K562 treated with DMSO at 1 percent for 48 hours (cell line): ENCODE data around the gene DUS3L. TPM values are rescaled to one million over a fixed set of nuclear protein-coding genes. Genes with fewer than 3 reads are reported as not detected.

Experiments
- total RNA-seq: library from RNA; unstranded; fragments of 300-600 nt; gene quantifications from 2 replicates; pipeline ENCODE4 v1.2.3, GENCODE V29; 2022; ENCODE audit warnings: low replicate concordance; ENCODE audit errors: extremely low read depth

The DUS3L gene, protein sequence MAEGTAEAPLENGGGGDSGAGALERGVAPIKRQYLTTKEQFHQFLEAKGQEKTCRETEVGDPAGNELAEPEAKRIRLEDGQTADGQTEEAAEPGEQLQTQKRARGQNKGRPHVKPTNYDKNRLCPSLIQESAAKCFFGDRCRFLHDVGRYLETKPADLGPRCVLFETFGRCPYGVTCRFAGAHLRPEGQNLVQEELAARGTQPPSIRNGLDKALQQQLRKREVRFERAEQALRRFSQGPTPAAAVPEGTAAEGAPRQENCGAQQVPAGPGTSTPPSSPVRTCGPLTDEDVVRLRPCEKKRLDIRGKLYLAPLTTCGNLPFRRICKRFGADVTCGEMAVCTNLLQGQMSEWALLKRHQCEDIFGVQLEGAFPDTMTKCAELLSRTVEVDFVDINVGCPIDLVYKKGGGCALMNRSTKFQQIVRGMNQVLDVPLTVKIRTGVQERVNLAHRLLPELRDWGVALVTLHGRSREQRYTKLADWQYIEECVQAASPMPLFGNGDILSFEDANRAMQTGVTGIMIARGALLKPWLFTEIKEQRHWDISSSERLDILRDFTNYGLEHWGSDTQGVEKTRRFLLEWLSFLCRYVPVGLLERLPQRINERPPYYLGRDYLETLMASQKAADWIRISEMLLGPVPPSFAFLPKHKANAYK
- not detected in 2 replicates for total RNA-seq

DNA sequence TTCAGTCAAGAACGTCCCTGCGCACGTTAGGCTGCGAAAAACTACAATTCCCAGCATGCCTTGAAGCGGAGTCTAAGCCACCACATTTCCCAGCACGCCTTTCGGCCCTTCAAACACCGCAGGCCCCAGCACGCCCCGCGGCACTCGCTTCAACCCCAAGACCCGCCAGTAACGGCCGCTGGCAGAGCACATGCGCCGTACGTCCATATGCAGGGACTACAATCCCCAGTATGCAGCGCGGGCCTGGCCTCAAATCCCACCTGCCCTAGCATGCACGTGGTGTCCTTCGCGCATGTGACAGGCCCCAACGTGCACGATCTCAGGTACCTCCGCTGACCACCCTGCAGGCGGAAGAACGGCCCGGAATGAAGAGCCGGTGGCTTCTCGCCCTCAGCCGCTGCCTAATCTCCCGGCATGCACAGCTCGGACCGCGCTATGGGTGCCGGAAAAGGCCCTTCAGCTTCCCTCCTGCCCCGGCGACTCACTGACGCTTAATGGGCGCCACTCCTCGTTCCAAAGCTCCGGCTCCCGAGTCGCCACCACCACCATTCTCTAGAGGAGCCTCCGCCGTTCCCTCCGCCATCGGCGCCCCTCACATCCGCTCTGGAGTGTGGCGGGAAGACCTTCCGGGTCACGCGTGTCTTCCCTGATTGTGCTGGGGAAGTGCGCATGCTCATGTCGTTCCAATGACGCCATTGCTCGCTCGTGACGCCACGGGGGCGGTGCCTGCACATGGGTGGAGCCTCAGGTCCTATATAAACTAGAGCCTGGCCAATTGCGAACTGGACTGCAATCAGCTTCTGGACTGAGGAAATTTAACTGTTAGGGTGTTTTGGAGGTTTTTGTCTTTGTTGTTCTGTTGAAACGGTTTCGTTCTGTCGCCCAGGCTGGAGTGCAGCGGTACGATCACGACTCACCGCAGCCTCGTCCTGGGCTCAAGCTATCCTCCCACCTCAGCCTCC, at the start of gene DUS3L:
DUS3L (minus strand) TSS at position 605 of the 962 bp plus-strand sequence; CDS start at position 583, 22 bp downstream.

DNA sequence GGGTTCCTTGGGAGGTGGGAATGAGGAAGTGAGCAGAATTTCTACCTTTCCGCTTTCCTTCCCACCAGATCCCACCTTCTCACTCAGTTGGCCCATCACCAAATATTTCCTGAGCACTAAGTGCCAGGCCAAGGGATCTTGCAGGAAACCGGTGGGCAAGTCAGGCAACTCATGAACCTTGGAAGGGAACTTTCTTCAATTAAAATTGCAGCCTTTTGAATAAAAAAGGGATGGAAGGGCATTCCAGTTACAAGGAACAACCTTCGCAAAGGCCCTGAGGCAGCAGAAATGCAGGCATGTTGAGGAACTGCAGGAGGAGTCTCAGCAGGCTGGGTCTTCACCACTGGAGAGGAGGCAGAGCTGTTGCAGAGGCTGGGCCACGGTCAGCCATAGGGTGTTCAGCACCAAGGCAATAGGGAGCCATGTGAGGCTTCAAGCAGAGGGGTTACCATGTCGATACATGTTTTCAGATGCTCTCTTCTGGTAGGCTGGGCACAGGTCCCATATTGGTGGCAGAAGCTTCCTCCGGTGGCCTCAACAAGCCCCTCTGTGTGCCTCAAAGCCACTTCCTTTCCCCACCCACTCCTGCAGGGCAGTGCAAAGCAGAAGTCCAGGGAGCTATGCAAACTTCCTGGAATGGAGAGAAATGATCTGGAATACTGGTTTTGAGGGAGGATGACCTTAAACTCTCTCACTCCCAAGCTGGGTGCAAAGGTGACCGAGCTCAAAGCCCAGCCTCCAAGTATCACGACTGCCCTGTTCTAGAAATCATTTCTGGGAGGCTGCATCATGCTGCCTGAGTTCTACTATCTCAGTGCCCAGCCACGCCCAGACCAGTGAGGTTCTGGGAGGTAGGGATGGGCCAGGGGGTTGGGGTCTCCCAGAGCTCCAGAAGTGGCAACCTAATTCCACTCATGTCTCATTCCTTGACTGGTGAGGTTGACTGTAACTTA, 48.4 kb upstream of the DUS3L start, which contains the start of gene FUT6:
FUT6 (minus strand) TSS at position 638 of the 953 bp plus-strand sequence. CDS start 7,135 bp downstream, outside the sequence.

DNA sequence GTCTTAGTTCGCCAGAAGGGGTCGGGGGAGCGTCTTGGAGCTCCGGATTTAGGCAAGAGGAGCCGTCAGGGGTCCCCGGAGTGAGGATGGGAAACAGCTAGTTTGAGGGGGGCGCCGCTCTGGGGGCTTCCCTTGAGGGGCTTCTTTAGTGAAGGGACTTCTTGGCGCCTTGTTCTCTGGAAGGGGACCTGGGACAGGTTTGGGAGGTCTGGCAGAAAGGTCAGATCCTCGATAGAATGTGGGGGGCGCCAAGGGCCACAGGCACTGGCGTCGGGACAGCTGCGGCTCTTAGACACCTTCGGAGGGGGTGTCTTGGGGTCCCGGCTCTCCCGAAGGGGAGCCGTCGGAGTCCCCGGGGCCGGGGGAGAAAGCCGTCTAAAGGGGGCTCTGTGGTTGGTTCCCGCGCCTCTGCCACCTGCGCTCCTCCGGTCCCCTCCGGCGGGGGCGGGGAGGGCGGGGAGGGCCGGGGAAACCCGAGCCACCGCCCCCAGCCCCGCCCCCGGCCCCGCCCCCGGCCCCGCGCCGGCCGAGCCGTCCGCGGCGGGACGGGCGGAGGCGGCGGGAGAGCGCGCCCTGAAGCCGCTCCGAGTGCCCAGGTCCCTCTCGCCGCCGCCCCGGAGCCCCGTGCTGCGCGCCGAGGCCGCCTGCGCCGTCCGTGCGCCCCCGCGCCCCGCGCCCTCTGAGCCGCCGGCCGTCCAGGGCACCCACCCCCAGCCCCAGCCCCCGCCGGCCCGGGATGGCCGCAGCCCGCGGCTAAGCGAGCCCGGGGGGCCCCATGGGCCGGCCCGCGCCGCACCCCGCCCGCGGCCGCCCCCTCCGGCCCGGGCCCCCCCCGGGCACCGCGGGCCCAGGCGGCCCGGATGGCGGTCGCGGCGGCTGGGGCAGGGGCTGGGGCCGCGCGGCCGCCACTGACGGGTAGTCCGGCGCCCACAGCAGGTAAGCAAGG, 13.8 kb upstream of the DUS3L start, which contains the start of gene NRTN:
NRTN (plus strand) TSS at position 552 of the 946 bp plus-strand sequence. CDS start 19,099 bp downstream, outside the sequence.

DNA sequence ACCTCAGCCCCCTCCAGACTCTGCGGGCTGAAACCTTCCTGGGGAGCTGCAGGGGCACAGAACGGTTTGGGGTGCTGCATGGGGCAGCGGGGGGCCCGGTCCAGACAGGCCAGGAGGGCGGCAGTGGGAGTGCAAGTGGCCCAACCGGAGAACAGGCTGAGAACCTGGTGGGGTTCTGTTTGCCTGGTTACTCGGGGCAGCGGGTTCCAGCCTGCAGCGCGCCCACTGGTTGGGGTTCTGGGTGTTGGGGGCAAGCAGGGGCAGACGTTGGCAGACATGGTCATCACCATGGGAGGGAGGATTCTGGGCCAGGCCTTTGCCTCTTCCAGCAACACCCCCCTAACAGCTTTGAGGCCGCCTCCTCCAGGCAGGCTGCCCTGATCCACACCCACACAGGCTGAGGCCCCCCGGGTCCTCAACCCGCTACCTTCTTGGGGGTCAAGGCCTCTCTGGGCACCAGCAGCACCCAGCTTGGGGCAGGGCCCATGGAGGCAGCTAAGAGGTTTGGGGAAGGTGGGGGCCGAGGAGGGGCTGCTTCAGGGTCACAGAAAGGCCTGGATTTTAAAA, 6.3 kb downstream of the DUS3L start, which contains the start of gene PRR22:
PRR22 (minus strand) TSS at position 166 of the 567 bp plus-strand sequence; CDS start at position 80, 86 bp downstream.

Other genes with a start within 250 kb of the DUS3L start
- gene TINCR, start 223.2 kb downstream of the DUS3L start, total RNA-seq: not detected in 2 replicates
- gene SAFB2, start 168.4 kb downstream of the DUS3L start, total RNA-seq: not detected in 2 replicates
- gene SAFB, start 168.1 kb downstream of the DUS3L start, total RNA-seq: 177 TPM in 1 of 2 replicates, not detected in the other
- not detected in 2 replicates for gene MICOS13, start 110.6 kb downstream of the DUS3L start, total RNA-seq
- gene HSD11B1L, start 110.1 kb downstream of the DUS3L start, total RNA-seq: not detected in 2 replicates
- 2,766 TPM in 1 of 2 replicates, not detected in the other for gene RPL36, start 100.9 kb downstream of the DUS3L start, total RNA-seq
- not detected in 2 replicates for gene LONP1, start 71.0 kb downstream of the DUS3L start, total RNA-seq
- gene CATSPERD, start 70.5 kb downstream of the DUS3L start, total RNA-seq: not detected in 2 replicates
- gene PRR22, start 6.4 kb downstream of the DUS3L start, total RNA-seq: not detected in 2 replicates
- gene NRTN, start 13.9 kb upstream of the DUS3L start, total RNA-seq: not detected in 2 replicates
- gene FUT6, start 48.5 kb upstream of the DUS3L start, total RNA-seq: not detected in 2 replicates
- not detected in 2 replicates for gene FUT3, start 60.3 kb upstream of the DUS3L start, total RNA-seq
- not detected in 2 replicates for gene FUT5, start 79.4 kb upstream of the DUS3L start, total RNA-seq
- not detected in 2 replicates for gene NDUFA11, start 112.6 kb upstream of the DUS3L start, total RNA-seq
- gene VMAC, start 113.7 kb upstream of the DUS3L start, total RNA-seq: not detected in 2 replicates
- gene CAPS, start 123.1 kb upstream of the DUS3L start, total RNA-seq: not detected in 2 replicates
- gene RANBP3, start 187.0 kb upstream of the DUS3L start, total RNA-seq: not detected in 2 replicates